HG02759 (cell line): ENCODE measurements around the gene DPPA5.
"Not testable (repeated sequence)": the region's sequence is repeated elsewhere in the genome, so short reads cannot be mapped to it uniquely, and the experiment has no call there.

ENCODE experiments used
- ATAC-seq: cut with Tn5 transposase; IDR thresholded peaks from one replicate; pipeline ENCODE4 v1.9.1; 2021; ENCODE audit warnings: mild to moderate bottlenecking, moderate library complexity; ENCODE audit not compliant: unreplicated experiment

Gene DPPA5

GRCh38 chr6:73353636-73354593 lies at the start of gene DPPA5:
Gene DPPA5, minus strand, starts transcription at chr6:73354276. Its CDS starts 51 bp downstream, at chr6:73354225.
- ATAC-seq: no peak

GRCh38 chr6:73400656-73401055 lies 46.6 kb upstream of the DPPA5 start:
- no peak for ATAC-seq

GRCh38 chr6:73395875-73396274 lies 41.8 kb upstream of the DPPA5 start:
- no peak for ATAC-seq

- peak; percentile 45 for ATAC-seq
Measured at GRCh38 chr6:73394577-73395354, 40.7 kb upstream of the DPPA5 start, which contains the start of gene DDX43. Gene DDX43, plus strand, starts transcription at chr6:73394828. Its CDS starts 78 bp downstream, at chr6:73394906.

- ATAC-seq: no peak
Measured at GRCh38 chr6:73393278-73393677, 39.2 kb upstream of the DPPA5 start.

- not testable (repeated sequence) for ATAC-seq
Measured at GRCh38 chr6:73392188-73392587, 38.1 kb upstream of the DPPA5 start.

- no peak for ATAC-seq
Measured at GRCh38 chr6:73391675-73392074, 37.6 kb upstream of the DPPA5 start.

- ATAC-seq: no peak
Measured at GRCh38 chr6:73389854-73390253, 35.8 kb upstream of the DPPA5 start.

- peak; percentile 88 for ATAC-seq
Measured at GRCh38 chr6:73388800-73389512, 34.9 kb upstream of the DPPA5 start.

GRCh38 chr6:73388433-73388799 lies 34.3 kb upstream of the DPPA5 start:
- ATAC-seq: peak; percentile 31

- no peak for ATAC-seq
Measured at GRCh38 chr6:73382462-73383113, 28.5 kb upstream of the DPPA5 start.

- not testable (repeated sequence) for ATAC-seq
Measured at GRCh38 chr6:73381531-73381930, 27.5 kb upstream of the DPPA5 start.

GRCh38 chr6:73377225-73377624 lies 23.1 kb upstream of the DPPA5 start:
- no peak for ATAC-seq

GRCh38 chr6:73375216-73375615 lies 21.1 kb upstream of the DPPA5 start:
- no peak for ATAC-seq

GRCh38 chr6:73372516-73372915 lies 18.4 kb upstream of the DPPA5 start:
- ATAC-seq: no peak

- no peak for ATAC-seq
Measured at GRCh38 chr6:73371984-73372383, 17.9 kb upstream of the DPPA5 start.

GRCh38 chr6:73369563-73369962 lies 15.5 kb upstream of the DPPA5 start, which contains the start of gene OOEP:
Gene OOEP, minus strand, starts transcription at chr6:73369897. Its CDS starts 105 bp downstream, at chr6:73369792.
- no peak for ATAC-seq

- ATAC-seq: no peak
Measured at GRCh38 chr6:73369157-73369556, 15.1 kb upstream of the DPPA5 start.

- no peak for ATAC-seq
Measured at GRCh38 chr6:73368675-73369074, 14.6 kb upstream of the DPPA5 start.

- no peak for ATAC-seq
Measured at GRCh38 chr6:73367761-73368355, 13.8 kb upstream of the DPPA5 start.
